Measurements from ENCODE around the gene TPM4. TPM values are rescaled to one million over a fixed set of nuclear protein-coding genes. Genes with fewer than 3 reads are reported as not detected.
"Not testable (repeated sequence)": the region's sequence is repeated elsewhere in the genome, so short reads cannot be mapped to it uniquely, and the experiment has no call there.

TPM4 gene
- total RNA-seq, 1 donor from 2014 or later, result 95.4 TPM

- DNase-seq (ENCODE audit: low spot score), result no peak
- intact Hi-C loops (cut with DNase I), result no loop called here
Measured at GRCh38 chr19:16089010-16089846, 12.9 kb downstream of the TPM4 start.

- DNase-seq (ENCODE audit: low spot score), result no peak
- intact Hi-C loops (cut with DNase I), result no loop called here
Measured at GRCh38 chr19:16091546-16092475, 15.5 kb downstream of the TPM4 start.

- intact Hi-C loops (cut with DNase I), result no loop called here
Measured at GRCh38 chr19:16094360-16095070, 18.2 kb downstream of the TPM4 start.

GRCh38 chr19:16095071-16095571 is 18.8 kb downstream of the TPM4 start:
- no peak for DNase-seq (ENCODE audit: low spot score)

More at GRCh38 chr19:16094360-16095070, 18.2 kb downstream of the TPM4 start:
- DNase-seq (ENCODE audit: low spot score), result no peak

GRCh38 chr19:16096280-16096855 is 20.1 kb downstream of the TPM4 start:
- intact Hi-C loops (cut with DNase I), result no loop called here
- no peak for DNase-seq (ENCODE audit: low spot score)

More at GRCh38 chr19:16095071-16095571, 18.8 kb downstream of the TPM4 start:
- intact Hi-C loops (cut with DNase I), result no loop called here

GRCh38 chr19:16098416-16098768 is 22.1 kb downstream of the TPM4 start:
- DNase-seq (ENCODE audit: low spot score), result no peak
- intact Hi-C loops (cut with DNase I), result no loop called here

- intact Hi-C loops (cut with DNase I), result no loop called here
- no peak for DNase-seq (ENCODE audit: low spot score)
Measured at GRCh38 chr19:16098821-16099220, 22.5 kb downstream of the TPM4 start.

GRCh38 chr19:16099314-16099965 is 23.1 kb downstream of the TPM4 start:
- intact Hi-C loops (cut with DNase I); DNase-seq (ENCODE audit: low spot score): not testable (repeated sequence)

GRCh38 chr19:16100524-16100923 is 24.2 kb downstream of the TPM4 start:
- intact Hi-C loops (cut with DNase I), result no loop called here
- no peak for DNase-seq (ENCODE audit: low spot score)

- no peak for DNase-seq (ENCODE audit: low spot score)
- intact Hi-C loops (cut with DNase I), result no loop called here
Measured at GRCh38 chr19:16104722-16105121, 28.4 kb downstream of the TPM4 start.

- intact Hi-C loops (cut with DNase I), result no loop called here
Measured at GRCh38 chr19:16106121-16106520, 29.8 kb downstream of the TPM4 start.

GRCh38 chr19:16111160-16111908 is 35.0 kb downstream of the TPM4 start, which contains the start of gene RAB8A:
RAB8A (plus strand) TSS chr19:16111889; CDS start chr19:16111902, 13 bp downstream.
- peak; percentile 100 for DNase-seq (ENCODE audit: low spot score)
- intact Hi-C loops (cut with DNase I), result loop anchor here (2.0 to 5.0 kb wide), 3 partner anchors 33 to 76 kb away; partner anchors contain the start of gene FAM32A

More at GRCh38 chr19:16106121-16106520, 29.8 kb downstream of the TPM4 start:
- no peak for DNase-seq (ENCODE audit: low spot score)

GRCh38 chr19:16111909-16112752 is 35.8 kb downstream of the TPM4 start:
- no peak for DNase-seq (ENCODE audit: low spot score)
- intact Hi-C loops (cut with DNase I), result loop anchor here (2.0 to 5.0 kb wide), 3 partner anchors 33 to 75 kb away; partner anchors contain the start of gene FAM32A

GRCh38 chr19:16112778-16113177 is 36.5 kb downstream of the TPM4 start:
- intact Hi-C loops (cut with DNase I), result loop anchor here (5.0 kb wide), 2 partner anchors 70 to 75 kb away; partner anchors contain the start of gene FAM32A
- no peak for DNase-seq (ENCODE audit: low spot score)

- intact Hi-C loops (cut with DNase I), result loop anchor here (5.0 kb wide), 2 partner anchors 71 to 74 kb away; partner anchors contain the start of gene FAM32A
- DNase-seq (ENCODE audit: low spot score), result no peak
Measured at GRCh38 chr19:16113727-16114126, 37.4 kb downstream of the TPM4 start.

- DNase-seq (ENCODE audit: low spot score), result no peak
- intact Hi-C loops (cut with DNase I), result no loop called here
Measured at GRCh38 chr19:16115301-16116039, 39.2 kb downstream of the TPM4 start.

All from cardiac septum (tissue), 1 donor.